Trophoblast cell (in vitro differentiated cells and primary cell): ENCODE results near the gene CASTOR1.

ENCODE experiments used
- DNase-seq, 2 donors: peaks; one replicate each; pipeline ENCODE4 v3.0.0-alpha.2; 2016
- H2AFZ ChIP-seq: 2 replicates; pipeline ENCODE4 v1.6.1; 2013; ENCODE audit warnings: low read length, moderate library complexity, mild to moderate bottlenecking; ENCODE audit not compliant: insufficient read depth, poor library complexity
- H2AK5ac ChIP-seq: 2 replicates; pipeline ENCODE4 v1.6.1; 2013; ENCODE audit warnings: mild to moderate bottlenecking, low read length
- H2BK120ac ChIP-seq: 2 replicates; pipeline ENCODE4 v1.6.1; 2013; ENCODE audit warnings: low read length, mild to moderate bottlenecking, moderate library complexity; ENCODE audit not compliant: insufficient read depth, poor library complexity
- H2BK12ac ChIP-seq: 2 replicates; pipeline ENCODE4 v1.6.1; 2013; ENCODE audit warnings: mild to moderate bottlenecking, low read length, moderate library complexity
- H2BK5ac ChIP-seq: 2 replicates; pipeline ENCODE4 v1.6.1; 2013; ENCODE audit warnings: low read length, low read depth, moderate library complexity, mild to moderate bottlenecking; ENCODE audit not compliant: poor library complexity
- H3K14ac ChIP-seq: 2 replicates; pipeline ENCODE4 v1.6.1; 2013; ENCODE audit warnings: mild to moderate bottlenecking, low read length
- H3K18ac ChIP-seq: 2 replicates; pipeline ENCODE4 v1.6.1; 2013; ENCODE audit warnings: mild to moderate bottlenecking, low read length
- H3K23ac ChIP-seq: 2 replicates; pipeline ENCODE4 v1.6.1; 2013; ENCODE audit warnings: low read length
- H3K27ac ChIP-seq: 2 replicates; pipeline ENCODE4 v1.5.1; 2013; ENCODE audit warnings: low read depth, mild to moderate bottlenecking, inconsistent platforms, low read length, moderate library complexity
- H3K27me3 ChIP-seq: 2 replicates; pipeline ENCODE4 v1.6.1; 2013; ENCODE audit warnings: inconsistent platforms, mild to moderate bottlenecking, low read length, moderate library complexity; ENCODE audit not compliant: insufficient read depth
- H3K36me3 ChIP-seq, 2 experiments: 1 replicate in 1 of 2; 2 replicates in 1 of 2; pipeline ENCODE4 v1.6.1; 2013; ENCODE audit warnings: low read length in 2 of 2, mild to moderate bottlenecking in 2 of 2, moderate library complexity in 1 of 2; ENCODE audit not compliant: insufficient read depth in 2 of 2, control insufficient read depth in 1 of 2
- H3K4ac ChIP-seq: 2 replicates; pipeline ENCODE4 v1.6.1; 2013; ENCODE audit warnings: low read depth, mild to moderate bottlenecking, low read length, moderate library complexity
- H3K4me1 ChIP-seq, 2 experiments: 1 replicate in 1 of 2; 2 replicates in 1 of 2; pipeline ENCODE4 v1.6.1; 2013; ENCODE audit warnings: low read length in 2 of 2, mild to moderate bottlenecking in 2 of 2, moderate library complexity in 1 of 2; ENCODE audit not compliant: insufficient read depth in 2 of 2, control insufficient read depth in 1 of 2
- H3K4me2 ChIP-seq: 2 replicates; pipeline ENCODE4 v1.6.1; 2013; ENCODE audit warnings: inconsistent platforms, mild to moderate bottlenecking, low read length, moderate library complexity
- H3K4me3 ChIP-seq: 2 replicates; pipeline ENCODE4 v1.5.1; 2013; ENCODE audit warnings: mild to moderate bottlenecking, low read depth, low read length, inconsistent platforms
- H3K79me1 ChIP-seq: one replicate; pipeline ENCODE4 v1.6.1; 2013; ENCODE audit warnings: low read length
- H3K79me2 ChIP-seq: 2 replicates; pipeline ENCODE4 v1.6.1; 2013; ENCODE audit warnings: low read length, mild to moderate bottlenecking; ENCODE audit not compliant: control insufficient read depth, insufficient read depth, poor library complexity
- H3K9ac ChIP-seq: 2 replicates; pipeline ENCODE4 v1.6.1; 2013; ENCODE audit warnings: mild to moderate bottlenecking, low read length
- H3K9me3 ChIP-seq: 2 replicates; pipeline ENCODE4 v1.6.1; 2013; ENCODE audit warnings: low read depth, mild to moderate bottlenecking, control low read depth, inconsistent platforms, low read length; ENCODE audit not compliant: insufficient read depth
- H4K12ac ChIP-seq: 2 replicates; pipeline ENCODE4 v1.6.1; 2013; ENCODE audit warnings: low read depth, mild to moderate bottlenecking, low read length, moderate library complexity
- H4K8ac ChIP-seq: 2 replicates; pipeline ENCODE4 v1.6.1; 2013; ENCODE audit warnings: low read depth, mild to moderate bottlenecking, low read length, moderate library complexity
- H4K91ac ChIP-seq: one replicate; pipeline ENCODE4 v1.6.1; 2013; ENCODE audit warnings: low read depth, mild to moderate bottlenecking, low read length, moderate library complexity
- WGBS: extraction: QIAGEN DNeasy Blood & Tissue Kit; methylation state at CpG from one replicate; pipeline ENCODE4 v1.1.7; 2013; ENCODE audit warnings: missing lambda C conversion rate; ENCODE audit not compliant: insufficient read length, insufficient coverage; ENCODE audit errors: extremely low coverage; 5-methylcytosine and 5-hydroxymethylcytosine counted together

The CASTOR1 gene

DNA sequence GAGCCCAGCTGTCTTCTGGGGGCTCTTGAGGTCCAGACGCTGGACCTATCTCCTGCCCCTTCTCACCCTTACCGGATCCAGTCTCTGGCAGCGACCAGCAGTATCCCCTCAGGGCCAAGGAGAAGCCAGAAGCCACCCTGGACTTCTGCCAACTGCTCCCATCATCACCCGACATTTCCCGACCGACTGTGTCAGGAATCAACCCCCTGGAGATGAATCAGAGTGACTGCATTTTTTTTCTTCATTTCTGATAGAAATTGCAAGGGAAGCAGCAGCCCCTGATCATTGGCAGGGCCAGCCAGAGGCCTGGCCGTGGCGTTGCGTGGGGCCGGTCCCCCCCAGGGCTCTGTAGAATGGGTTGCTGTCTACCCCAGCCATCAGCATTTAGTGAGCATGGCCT, 37.6 kb downstream of the CASTOR1 start:
- Histone ChIP-seq H3K23ac (no peak overlapping the region), H2AK5ac (no peak overlapping the region), H3K4me1 (peaks cover 9 to 11% of the 10 kb centered on the region in 2 experiments), H2BK12ac (no peak overlapping the region), H3K27ac (no peak overlapping the region), H4K91ac (no peak overlapping the region), H3K14ac (no peak overlapping the region), H3K9ac (no peak overlapping the region), H3K4me2 (no peak overlapping the region), H3K36me3 (no peaks in the 10 kb centered on the region), H3K27me3 (no peaks in the 10 kb centered on the region), H3K4ac (no peak overlapping the region), H3K79me2 (no peaks in the 10 kb centered on the region), H2BK120ac (no peak overlapping the region), H3K79me1 (peaks cover 2% of the 10 kb centered on the region), H3K9me3 (peaks cover 6% of the 10 kb centered on the region), H4K8ac (no peak overlapping the region), H2AFZ (no peak overlapping the region), H3K4me3 (no peak overlapping the region), H3K18ac (no peak overlapping the region), H2BK5ac (no peak overlapping the region), H4K12ac (no peak overlapping the region)
- no CpG with 5 or more reads among the region's 10 CpGs for WGBS
- DNase-seq = no peak

DNA sequence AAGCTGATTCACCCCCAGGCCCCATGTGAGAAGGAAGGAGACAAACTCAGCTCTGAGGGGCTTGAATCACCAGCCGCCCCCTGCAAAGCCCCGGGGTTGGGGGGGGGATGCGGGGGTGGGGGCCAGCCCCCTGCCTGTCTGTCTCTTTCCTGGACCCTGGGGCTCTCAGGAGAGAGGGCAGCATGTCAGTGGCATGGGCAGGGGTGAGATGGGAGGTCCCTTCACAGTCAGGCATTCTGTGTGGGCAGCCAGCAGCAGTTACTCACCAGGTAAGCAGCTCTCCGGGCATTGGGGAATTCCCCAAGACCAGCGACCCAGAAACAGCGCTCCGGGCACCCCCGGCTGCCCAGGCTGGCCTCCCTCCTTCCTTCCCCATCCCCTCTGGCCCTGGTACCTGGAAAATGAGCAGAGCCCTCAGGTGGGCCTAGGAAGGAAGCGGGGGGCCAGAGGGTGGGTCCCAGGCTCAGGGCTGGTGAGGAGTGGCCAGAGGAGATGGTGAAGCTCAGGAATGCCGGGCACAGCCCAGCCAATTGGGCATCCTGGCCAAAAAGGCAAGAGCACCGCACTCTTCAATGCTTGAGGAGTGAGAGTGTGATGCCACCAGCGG, 38.5 kb downstream of the CASTOR1 start:
- Histone ChIP-seq H3K27me3 (no peaks in the 10 kb centered on the region), H3K23ac (no peak overlapping the region), H2BK120ac (no peak overlapping the region), H3K4ac (no peak overlapping the region), H2BK5ac (no peak overlapping the region), H3K4me3 (no peak overlapping the region), H3K27ac (no peak overlapping the region), H4K91ac (no peak overlapping the region), H2AK5ac (no peak overlapping the region), H3K4me1 (peaks cover 11 to 18% of the 10 kb centered on the region in 2 experiments), H3K18ac (no peak overlapping the region), H3K9ac (no peak overlapping the region), H3K79me2 (no peaks in the 10 kb centered on the region), H4K12ac (no peak overlapping the region), H2BK12ac (no peak overlapping the region), H4K8ac (no peak overlapping the region), H3K9me3 (peaks cover 6% of the 10 kb centered on the region), H3K4me2 (no peak overlapping the region), H3K36me3 (no peaks in the 10 kb centered on the region), H2AFZ (no peak overlapping the region), H3K14ac (no peak overlapping the region), H3K79me1 (peaks cover 10% of the 10 kb centered on the region)
- DNase-seq = no peak
- no CpG with 5 or more reads among the region's 12 CpGs for WGBS

DNA sequence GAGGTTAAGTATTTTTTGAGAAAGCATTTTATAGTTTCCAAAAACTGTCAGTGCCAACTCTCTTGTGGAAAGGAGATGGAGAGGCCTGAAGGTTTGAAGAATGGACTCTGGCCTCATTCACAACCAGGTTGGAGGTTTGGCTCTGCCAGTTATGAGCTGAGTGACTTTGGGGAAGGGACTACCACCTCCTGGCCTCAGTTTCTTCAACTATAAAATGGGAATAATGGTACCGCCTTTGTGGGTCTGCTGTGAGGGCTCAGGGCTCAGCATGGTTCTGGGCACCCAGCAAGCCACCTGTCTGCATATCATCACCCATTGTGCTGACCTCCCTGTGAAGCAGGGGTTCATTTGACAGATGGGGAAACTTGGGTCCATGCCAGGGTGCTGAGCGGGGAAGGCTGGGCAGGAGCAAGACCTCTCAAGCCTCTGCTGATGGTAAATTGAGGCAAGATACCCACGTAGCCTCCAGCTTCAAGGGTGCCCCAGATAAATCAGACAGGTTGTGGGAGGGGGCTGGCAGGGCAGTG, 39.2 kb downstream of the CASTOR1 start:
- no CpG with 5 or more reads among the region's 3 CpGs for WGBS
- Histone ChIP-seq H2BK120ac (no peak overlapping the region), H3K23ac (no peak overlapping the region), H3K79me1 (peaks cover 14% of the 10 kb centered on the region), H3K9ac (no peak overlapping the region), H4K8ac (no peak overlapping the region), H3K4me2 (no peak overlapping the region), H2AFZ (no peak overlapping the region), H3K4me1 (peaks cover 15 to 24% of the 10 kb centered on the region in 2 experiments), H3K79me2 (no peaks in the 10 kb centered on the region), H3K27ac (no peak overlapping the region), H3K4ac (no peak overlapping the region), H3K18ac (no peak overlapping the region), H3K4me3 (no peak overlapping the region), H3K27me3 (no peaks in the 10 kb centered on the region), H2BK5ac (no peak overlapping the region), H2BK12ac (no peak overlapping the region), H4K12ac (no peak overlapping the region), H3K36me3 (no peaks in the 10 kb centered on the region), H3K9me3 (peaks cover 6% of the 10 kb centered on the region), H2AK5ac (no peak overlapping the region), H4K91ac (no peak overlapping the region), H3K14ac (no peak overlapping the region)
- DNase-seq = no peak

DNA sequence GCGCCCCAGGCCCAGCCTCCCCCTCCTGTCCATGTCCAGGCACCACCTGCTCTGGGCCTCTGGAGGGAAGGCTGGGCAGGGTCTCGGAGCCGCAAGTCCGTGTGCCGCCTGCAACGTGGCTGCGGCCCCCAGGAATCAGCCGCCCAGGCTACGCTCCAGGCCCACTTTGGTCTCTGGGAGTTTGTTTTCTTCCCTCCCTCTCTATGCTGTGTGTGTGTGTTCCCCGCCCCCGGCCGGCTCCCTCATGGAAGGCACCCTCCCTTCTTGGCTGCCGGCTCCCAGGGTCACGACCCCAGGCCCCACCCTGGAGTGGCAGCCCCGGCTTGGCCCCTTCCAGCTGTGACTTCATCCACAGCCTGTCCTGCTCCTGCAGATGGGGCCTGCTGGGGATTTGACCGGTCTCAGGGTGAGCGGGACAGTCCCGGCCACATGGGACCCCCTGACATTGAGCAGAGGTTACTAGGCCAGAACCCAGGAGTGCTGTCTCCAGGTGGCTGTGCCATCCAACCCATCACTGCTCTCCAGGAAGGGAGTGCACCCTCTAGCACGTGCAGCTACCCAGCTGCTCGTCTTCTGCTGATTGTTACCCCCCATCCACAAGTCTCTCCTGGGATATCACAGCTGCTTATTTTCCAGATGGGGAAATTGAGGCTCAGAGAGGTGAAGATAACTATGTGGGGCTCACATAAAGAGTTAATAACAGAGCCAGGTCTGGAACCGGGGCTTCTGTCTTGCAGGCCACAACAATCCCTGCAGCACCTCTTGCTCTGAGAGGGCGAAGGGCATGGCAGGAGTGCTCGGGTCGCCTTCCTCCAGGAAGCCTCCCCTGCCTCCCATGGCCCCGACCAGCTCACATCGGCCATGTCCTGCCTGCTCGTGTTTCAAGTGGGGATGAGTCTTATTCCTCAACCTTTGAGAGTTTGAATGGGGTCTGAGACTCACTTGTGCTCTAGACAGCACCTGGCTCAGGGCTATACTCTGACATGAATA, 40.0 kb downstream of the CASTOR1 start:
- Histone ChIP-seq H3K4me3 (no peak overlapping the region), H4K12ac (no peak overlapping the region), H3K14ac (peak overlapping the region; percentile 7), H3K79me2 (no peaks in the 10 kb centered on the region), H2AK5ac (no peak overlapping the region), H3K4ac (no peak overlapping the region), H3K18ac (no peak overlapping the region), H4K91ac (peak overlapping the region; percentile 36), H3K36me3 (no peaks in the 10 kb centered on the region), H2BK5ac (no peak overlapping the region), H3K4me2 (no peak overlapping the region), H3K79me1 (peaks cover 14% of the 10 kb centered on the region), H4K8ac (no peak overlapping the region), H2AFZ (no peak overlapping the region), H3K9ac (no peak overlapping the region), H2BK12ac (no peak overlapping the region), H3K27me3 (no peaks in the 10 kb centered on the region), H3K9me3 (peaks cover 6% of the 10 kb centered on the region), H2BK120ac (no peak overlapping the region), H3K27ac (no peak overlapping the region), H3K23ac (no peak overlapping the region), H3K4me1 (peaks cover 15 to 27% of the 10 kb centered on the region in 2 experiments)
- no CpG with 5 or more reads among the region's 27 CpGs for WGBS
- DNase-seq = no peak
